HUES64 (cell line): ENCODE results near the gene COMP.

Source experiments
- H3K27ac ChIP-seq: 2 replicates; pipeline ENCODE4 v1.7.0; 2013; ENCODE audit warnings: low read depth, low read length, inconsistent platforms
- H3K27me3 ChIP-seq: 2 replicates; pipeline ENCODE4 v1.6.1; 2013; ENCODE audit warnings: mild to moderate bottlenecking, low read length; ENCODE audit not compliant: insufficient read depth
- H3K36me3 ChIP-seq: 2 replicates; pipeline ENCODE4 v1.6.1; 2013; ENCODE audit warnings: mild to moderate bottlenecking, low read length; ENCODE audit not compliant: insufficient read depth
- H3K4me1 ChIP-seq: 2 replicates; pipeline ENCODE4 v1.6.1; 2013; ENCODE audit warnings: mild to moderate bottlenecking, low read length, moderate library complexity; ENCODE audit not compliant: insufficient read depth
- H3K4me3 ChIP-seq: 2 replicates; pipeline ENCODE4 v1.5.1; 2013; ENCODE audit warnings: mild to moderate bottlenecking, low read length, moderate library complexity
- H3K9ac ChIP-seq: 2 replicates; pipeline ENCODE4 v1.6.1; 2013; ENCODE audit warnings: mild to moderate bottlenecking, low read depth, low read length
- H3K9me3 ChIP-seq: 2 replicates; pipeline ENCODE4 v1.6.1; 2013; ENCODE audit warnings: low read depth, low read length; ENCODE audit not compliant: insufficient read depth
- WGBS: fragments of 150-250, 120-280 bp; methylation state at CpG from one replicate; pipeline ENCODE4 v1.1.7; 2013; ENCODE audit warnings: missing lambda C conversion rate; 5-methylcytosine and 5-hydroxymethylcytosine counted together

Gene COMP

GRCh38 chr19:18763674-18764590 lies 27.2 kb downstream of the COMP start:
- H3K27ac ChIP-seq = no peak overlapping the region
- H3K4me1 ChIP-seq = no peaks in the 10 kb centered on the region
- 93% methylated on average over 41 of the region's 41 CpGs for WGBS
- no peak overlapping the region for H3K4me3 ChIP-seq
- H3K27me3 ChIP-seq = peaks cover 52% of the 10 kb centered on the region
- no peaks in the 10 kb centered on the region for H3K36me3 ChIP-seq
- H3K9ac ChIP-seq = no peak overlapping the region
- no peaks in the 10 kb centered on the region for H3K9me3 ChIP-seq

- Histone ChIP-seq H3K9ac (no peak overlapping the region), H3K36me3 (no peaks in the 10 kb centered on the region; the same call in 1 of the 2 replicates), H3K4me1 (no peaks in the 10 kb centered on the region), H3K4me3 (no peak overlapping the region), H3K9me3 (no peaks in the 10 kb centered on the region), H3K27me3 (peaks cover 39% of the 10 kb centered on the region), H3K27ac (no peak overlapping the region)
- 73% methylated on average over 35 of the region's 35 CpGs for WGBS
Measured at GRCh38 chr19:18762125-18763023, 28.7 kb downstream of the COMP start.

GRCh38 chr19:18761531-18762110 lies 29.5 kb downstream of the COMP start:
- H3K9ac ChIP-seq = no peak overlapping the region
- WGBS = 94% methylated on average over 16 of the region's 16 CpGs
- H3K9me3 ChIP-seq = no peaks in the 10 kb centered on the region
- H3K36me3 ChIP-seq = no peaks in the 10 kb centered on the region; the same call in 1 of the 2 replicates
- no peak overlapping the region for H3K27ac ChIP-seq
- H3K4me1 ChIP-seq = no peaks in the 10 kb centered on the region
- H3K27me3 ChIP-seq = peaks cover 33% of the 10 kb centered on the region
- no peak overlapping the region for H3K4me3 ChIP-seq

- Histone ChIP-seq H3K27me3 (peaks cover 29% of the 10 kb centered on the region), H3K4me3 (no peak overlapping the region), H3K9me3 (no peaks in the 10 kb centered on the region), H3K36me3 (no peaks in the 10 kb centered on the region; the same call in 1 of the 2 replicates), H3K4me1 (no peaks in the 10 kb centered on the region), H3K9ac (no peak overlapping the region), H3K27ac (no peak overlapping the region)
- 90% methylated on average over 27 of the region's 27 CpGs for WGBS
Measured at GRCh38 chr19:18760440-18761383, 30.4 kb downstream of the COMP start.

- Histone ChIP-seq H3K27ac (no peak overlapping the region), H3K36me3 (no peaks in the 10 kb centered on the region; the same call in 1 of the 2 replicates), H3K9ac (no peak overlapping the region), H3K27me3 (peaks cover 22% of the 10 kb centered on the region), H3K9me3 (no peaks in the 10 kb centered on the region), H3K4me1 (no peaks in the 10 kb centered on the region), H3K4me3 (no peak overlapping the region)
- WGBS = 93% methylated on average over 22 of the region's 22 CpGs
Measured at GRCh38 chr19:18759995-18760426, 31.1 kb downstream of the COMP start.

- no peak overlapping the region for H3K4me3 ChIP-seq
- no peak overlapping the region for H3K9ac ChIP-seq
- no peaks in the 10 kb centered on the region for H3K4me1 ChIP-seq
- 87% methylated on average over 19 of the region's 19 CpGs for WGBS
- peaks cover 2% of the 10 kb centered on the region; the same call in 1 of the 2 replicates for H3K36me3 ChIP-seq
- H3K27me3 ChIP-seq = peaks cover 16% of the 10 kb centered on the region
- H3K27ac ChIP-seq = no peak overlapping the region
- H3K9me3 ChIP-seq = no peaks in the 10 kb centered on the region
Measured at GRCh38 chr19:18759304-18759994, 31.7 kb downstream of the COMP start.

- 88% methylated on average over 16 of the region's 16 CpGs for WGBS
- Histone ChIP-seq H3K9me3 (no peaks in the 10 kb centered on the region), H3K27ac (no peak overlapping the region), H3K27me3 (no peaks in the 10 kb centered on the region), H3K4me3 (no peak overlapping the region), H3K9ac (no peak overlapping the region), H3K36me3 (peaks cover 7% of the 10 kb centered on the region; the same call in 1 of the 2 replicates), H3K4me1 (no peaks in the 10 kb centered on the region)
Measured at GRCh38 chr19:18756896-18757295, 34.2 kb downstream of the COMP start.

- H3K9ac ChIP-seq = no peak overlapping the region
- H3K4me3 ChIP-seq = no peak overlapping the region
- no peaks in the 10 kb centered on the region for H3K9me3 ChIP-seq
- H3K36me3 ChIP-seq = peaks cover 7% of the 10 kb centered on the region; the same call in 1 of the 2 replicates
- peaks cover 7% of the 10 kb centered on the region; the same call in 1 of the 2 replicates for H3K4me1 ChIP-seq
- 91% methylated on average over 4 of the region's 4 CpGs for WGBS
- no peak overlapping the region for H3K27ac ChIP-seq
- no peaks in the 10 kb centered on the region for H3K27me3 ChIP-seq
Measured at GRCh38 chr19:18754501-18754900, 36.6 kb downstream of the COMP start.

- H3K9ac ChIP-seq = no peak overlapping the region
- peaks cover 14% of the 10 kb centered on the region for H3K4me1 ChIP-seq
- H3K27ac ChIP-seq = no peak overlapping the region
- peaks cover 7% of the 10 kb centered on the region; the same call in 1 of the 2 replicates for H3K36me3 ChIP-seq
- H3K9me3 ChIP-seq = no peaks in the 10 kb centered on the region
- H3K4me3 ChIP-seq = no peak overlapping the region
- no peaks in the 10 kb centered on the region for H3K27me3 ChIP-seq
- 96% methylated on average over 10 of the region's 10 CpGs for WGBS
Measured at GRCh38 chr19:18751571-18751970, 39.5 kb downstream of the COMP start.
